Liver (tissue), 9 donors: ENCODE measurements around the gene LGALS8. TPM values are rescaled to one million over a fixed set of nuclear protein-coding genes. Genes with fewer than 3 reads are reported as not detected.

Experiments
- DNase-seq: peaks from one replicate; pipeline ENCODE4 v3.0.0-alpha.2; 2017; ENCODE audit warnings: low spot score
- H3K27ac ChIP-seq, 2 donors: one replicate each; pipeline ENCODE4 v1.7.0; 2013; ENCODE audit warnings: inconsistent platforms in 2 of 2, low read length in 2 of 2, control low read depth in 1 of 2, low read depth in 1 of 2, mild to moderate bottlenecking in 1 of 2
- H3K27me3 ChIP-seq, 4 donors: one replicate each; pipeline versions ENCODE4 v1.6.1 to v1.7.0; 2013; ENCODE audit warnings: low read length in 3 of 4, inconsistent platforms in 1 of 4, mild to moderate bottlenecking in 1 of 4, moderate library complexity in 1 of 4; ENCODE audit not compliant: control insufficient read depth in 4 of 4, insufficient read depth in 4 of 4
- H3K36me3 ChIP-seq, 4 donors: one replicate each; pipeline versions ENCODE4 v1.6.1 to v1.7.0; 2013; ENCODE audit warnings: low read length in 3 of 4, mild to moderate bottlenecking in 3 of 4, low read depth in 1 of 4, moderate library complexity in 1 of 4; ENCODE audit not compliant: control insufficient read depth in 4 of 4, insufficient read depth in 3 of 4
- H3K4me1 ChIP-seq, 4 donors: one replicate each; pipeline versions ENCODE4 v1.6.1 to v1.7.0; 2013; ENCODE audit warnings: low read length in 3 of 4, mild to moderate bottlenecking in 3 of 4, moderate library complexity in 1 of 4; ENCODE audit not compliant: control insufficient read depth in 4 of 4, insufficient read depth in 4 of 4
- H3K4me3 ChIP-seq, 3 donors: one replicate each; pipeline versions ENCODE4 v1.6.1 to v1.7.0; 2013; ENCODE audit warnings: low read length in 3 of 3, control low read depth in 1 of 3, low read depth in 1 of 3, mild to moderate bottlenecking in 1 of 3
- H3K9ac ChIP-seq, 2 donors: one replicate each; pipeline ENCODE4 v1.7.0; 2013; ENCODE audit warnings: low read length in 2 of 2, mild to moderate bottlenecking in 2 of 2, moderate library complexity in 2 of 2, control low read depth in 1 of 2, low read depth in 1 of 2
- H3K9me3 ChIP-seq, 4 donors: one replicate each; pipeline versions ENCODE4 v1.6.1 to v1.7.0; 2013; ENCODE audit warnings: low read length in 3 of 4; ENCODE audit not compliant: control insufficient read depth in 4 of 4
- ATF3 ChIP-seq: IDR thresholded peaks from 2 replicates; pipeline ENCODE4 v1.6.1; 2016; ENCODE audit warnings: antibody characterized with exemption
- EGR1 ChIP-seq, 2 donors: IDR thresholded peaks; 2 replicates each; pipeline ENCODE4 v1.6.1; 2016 to 2018; ENCODE audit warnings: antibody characterized with exemption in 2 of 2, low read depth in 2 of 2
- FOXA1 ChIP-seq: IDR thresholded peaks from 2 replicates; pipeline ENCODE4 v1.6.1; 2016; ENCODE audit warnings: antibody characterized with exemption
- FOXA2 ChIP-seq: IDR thresholded peaks from 2 replicates; pipeline ENCODE4 v1.6.1; 2016; ENCODE audit warnings: antibody characterized with exemption
- GABPA ChIP-seq, 2 donors: IDR thresholded peaks in 1 of 2; conservative IDR thresholded peaks in 1 of 2; 2 replicates each; pipeline ENCODE4 v1.6.1; 2016; ENCODE audit warnings: antibody characterized with exemption in 2 of 2, mild to moderate bottlenecking in 1 of 2, moderate library complexity in 1 of 2
- HNF4A ChIP-seq, 2 donors: conservative IDR thresholded peaks; 2 replicates each; pipeline ENCODE4 v1.6.1; 2016; ENCODE audit warnings: antibody characterized with exemption in 2 of 2, mild to moderate bottlenecking in 2 of 2
- HNF4G ChIP-seq: IDR thresholded peaks from 2 replicates; pipeline ENCODE4 v1.6.1; 2016; ENCODE audit warnings: antibody characterized with exemption
- JUND ChIP-seq, 2 donors: IDR thresholded peaks; 2 replicates each; pipeline ENCODE4 v1.6.1; 2016; ENCODE audit warnings: antibody characterized with exemption in 2 of 2
- MAX ChIP-seq: IDR thresholded peaks from 2 replicates; pipeline ENCODE4 v1.6.1; 2016; ENCODE audit warnings: antibody characterized with exemption
- NR2F2 ChIP-seq: IDR thresholded peaks from 2 replicates; pipeline ENCODE4 v1.6.1; 2016; ENCODE audit warnings: antibody characterized with exemption
- RAD21 ChIP-seq, 2 donors: IDR thresholded peaks; 2 replicates each; pipeline ENCODE4 v1.6.1; 2016; ENCODE audit warnings: antibody characterized with exemption in 2 of 2, mild to moderate bottlenecking in 2 of 2
- RXRA ChIP-seq, 2 donors: IDR thresholded peaks; 2 replicates each; pipeline ENCODE4 v1.6.1; 2017 to 2018; ENCODE audit warnings: antibody characterized with exemption in 2 of 2, mild to moderate bottlenecking in 1 of 2
- SP1 ChIP-seq: IDR thresholded peaks from 2 replicates; pipeline ENCODE4 v1.6.1; 2018; ENCODE audit warnings: antibody characterized with exemption, mild to moderate bottlenecking
- TAF1 ChIP-seq: conservative IDR thresholded peaks from 2 replicates; pipeline ENCODE4 v1.6.1; 2016; ENCODE audit warnings: antibody characterized with exemption, mild to moderate bottlenecking
- YY1 ChIP-seq: IDR thresholded peaks from 2 replicates; pipeline ENCODE4 v1.6.1; 2016; ENCODE audit warnings: antibody characterized with exemption, mild to moderate bottlenecking
- ZBTB33 ChIP-seq: IDR thresholded peaks from 2 replicates; pipeline ENCODE4 v1.6.1; 2016; ENCODE audit warnings: antibody characterized with exemption
- WGBS: extraction: QIAGEN DNeasy Blood & Tissue Kit; methylation state at CpG from one replicate; pipeline ENCODE4 v1.1.7; 2013; 5-methylcytosine and 5-hydroxymethylcytosine counted together
- polyA plus RNA-seq, 2 donors: library from polyadenylated mRNA; stranded (reverse) in 1 of 2; unstranded in 1 of 2; fragments of 200-250 nt in 1 of 2; fragments of >200 nt in 1 of 2; fragmentation: Nextera tagmentation in 1 of 2; extraction: Ambion mirVana in 1 of 2; gene quantifications; one replicate each; pipeline versions ENCODE4 v1.2.1 to v1.2.3, GENCODE V29; 2013 to 2015
- total RNA-seq, 2 donors: library from RNA; depleted of rRNA; stranded (reverse); fragments of >200 nt; gene quantifications; one replicate each; pipeline ENCODE4 v1.2.3, GENCODE V29; 2014
- TF ChIP-seq, protein P1 (sequence below): fragments of 150-350 bp; IDR thresholded peaks from 2 replicates; pipeline ENCODE4 v1.5.1; 2017; ENCODE audit warnings: improper control_type of control experiment, low read depth, low read length; ENCODE audit not compliant: missing input control
- TF ChIP-seq, protein P2 (sequence below): IDR thresholded peaks from 2 replicates; pipeline ENCODE4 v1.6.1; 2016; ENCODE audit warnings: antibody characterized with exemption, mild to moderate bottlenecking
- donor health status: healthy.
- donor health status: healthy.
- donor health status: healthy.
- donor health status: healthy.
- donor health status: healthy.

The LGALS8 gene
- total and polyA plus RNA-seq, 4 donors = 20.7 to 75.9 (median 50.4) TPM

GRCh38 chr1:236589531-236589930 lies 65.7 kb downstream of the LGALS8 start (continued):
- no peak for TF ChIP-seq EGR1 (IDR thresholded peaks at IDR 0.05; ENCODE audit: low read depth in 2 of 2)

GRCh38 chr1:236590553-236591150 lies 66.9 kb downstream of the LGALS8 start:
- Histone ChIP-seq H3K27me3 (no peaks in the 10 kb centered on the region), H3K27ac (no peak overlapping the region), H3K4me1 (no peaks in the 10 kb centered on the region), H3K4me3 (no peak overlapping the region), H3K9me3 (no peaks in the 10 kb centered on the region), H3K9ac (no peak overlapping the region), H3K36me3 (peaks cover 8 to 64% (median 47%) of the 10 kb centered on the region in 4 donors)
- DNase-seq = no peak
- TF ChIP-seq RAD21 (IDR thresholded peaks at IDR 0.05) = no peak
- TF ChIP-seq NR2F2 = no peak
- no peak for TF ChIP-seq TAF1
- TF ChIP-seq FOXA1 = no peak
- no peak for TF ChIP-seq SP1
- no peak for TF ChIP-seq MAX
- TF ChIP-seq ATF3 = no peak
- TF ChIP-seq JUND (IDR thresholded peaks at IDR 0.05) = no peak
- no peak for TF ChIP-seq ZBTB33
- TF ChIP-seq, protein P1, sequence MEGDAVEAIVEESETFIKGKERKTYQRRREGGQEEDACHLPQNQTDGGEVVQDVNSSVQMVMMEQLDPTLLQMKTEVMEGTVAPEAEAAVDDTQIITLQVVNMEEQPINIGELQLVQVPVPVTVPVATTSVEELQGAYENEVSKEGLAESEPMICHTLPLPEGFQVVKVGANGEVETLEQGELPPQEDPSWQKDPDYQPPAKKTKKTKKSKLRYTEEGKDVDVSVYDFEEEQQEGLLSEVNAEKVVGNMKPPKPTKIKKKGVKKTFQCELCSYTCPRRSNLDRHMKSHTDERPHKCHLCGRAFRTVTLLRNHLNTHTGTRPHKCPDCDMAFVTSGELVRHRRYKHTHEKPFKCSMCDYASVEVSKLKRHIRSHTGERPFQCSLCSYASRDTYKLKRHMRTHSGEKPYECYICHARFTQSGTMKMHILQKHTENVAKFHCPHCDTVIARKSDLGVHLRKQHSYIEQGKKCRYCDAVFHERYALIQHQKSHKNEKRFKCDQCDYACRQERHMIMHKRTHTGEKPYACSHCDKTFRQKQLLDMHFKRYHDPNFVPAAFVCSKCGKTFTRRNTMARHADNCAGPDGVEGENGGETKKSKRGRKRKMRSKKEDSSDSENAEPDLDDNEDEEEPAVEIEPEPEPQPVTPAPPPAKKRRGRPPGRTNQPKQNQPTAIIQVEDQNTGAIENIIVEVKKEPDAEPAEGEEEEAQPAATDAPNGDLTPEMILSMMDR = no peak
- TF ChIP-seq YY1 = no peak
- no peak for TF ChIP-seq GABPA (IDR thresholded peaks at IDR 0.05 in 1 of 2, conservative IDR thresholded peaks at IDR 0.05 in 1 of 2)
- TF ChIP-seq RXRA (IDR thresholded peaks at IDR 0.05) = no peak
- TF ChIP-seq FOXA2 = no peak
- no peak for TF ChIP-seq HNF4A (conservative IDR thresholded peaks at IDR 0.05)
- no peak for TF ChIP-seq EGR1 (IDR thresholded peaks at IDR 0.05; ENCODE audit: low read depth in 2 of 2)
- no peak for TF ChIP-seq HNF4G
- TF ChIP-seq, protein P2, sequence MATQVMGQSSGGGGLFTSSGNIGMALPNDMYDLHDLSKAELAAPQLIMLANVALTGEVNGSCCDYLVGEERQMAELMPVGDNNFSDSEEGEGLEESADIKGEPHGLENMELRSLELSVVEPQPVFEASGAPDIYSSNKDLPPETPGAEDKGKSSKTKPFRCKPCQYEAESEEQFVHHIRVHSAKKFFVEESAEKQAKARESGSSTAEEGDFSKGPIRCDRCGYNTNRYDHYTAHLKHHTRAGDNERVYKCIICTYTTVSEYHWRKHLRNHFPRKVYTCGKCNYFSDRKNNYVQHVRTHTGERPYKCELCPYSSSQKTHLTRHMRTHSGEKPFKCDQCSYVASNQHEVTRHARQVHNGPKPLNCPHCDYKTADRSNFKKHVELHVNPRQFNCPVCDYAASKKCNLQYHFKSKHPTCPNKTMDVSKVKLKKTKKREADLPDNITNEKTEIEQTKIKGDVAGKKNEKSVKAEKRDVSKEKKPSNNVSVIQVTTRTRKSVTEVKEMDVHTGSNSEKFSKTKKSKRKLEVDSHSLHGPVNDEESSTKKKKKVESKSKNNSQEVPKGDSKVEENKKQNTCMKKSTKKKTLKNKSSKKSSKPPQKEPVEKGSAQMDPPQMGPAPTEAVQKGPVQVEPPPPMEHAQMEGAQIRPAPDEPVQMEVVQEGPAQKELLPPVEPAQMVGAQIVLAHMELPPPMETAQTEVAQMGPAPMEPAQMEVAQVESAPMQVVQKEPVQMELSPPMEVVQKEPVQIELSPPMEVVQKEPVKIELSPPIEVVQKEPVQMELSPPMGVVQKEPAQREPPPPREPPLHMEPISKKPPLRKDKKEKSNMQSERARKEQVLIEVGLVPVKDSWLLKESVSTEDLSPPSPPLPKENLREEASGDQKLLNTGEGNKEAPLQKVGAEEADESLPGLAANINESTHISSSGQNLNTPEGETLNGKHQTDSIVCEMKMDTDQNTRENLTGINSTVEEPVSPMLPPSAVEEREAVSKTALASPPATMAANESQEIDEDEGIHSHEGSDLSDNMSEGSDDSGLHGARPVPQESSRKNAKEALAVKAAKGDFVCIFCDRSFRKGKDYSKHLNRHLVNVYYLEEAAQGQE = no peak
- WGBS = 92% methylated on average over 2 of the region's 2 CpGs
